IPS-20b (cell line): ENCODE measurements around the gene NXPH4.

Experiments
- H3K27ac ChIP-seq: one replicate; pipeline ENCODE4 v1.5.1; 2013; ENCODE audit warnings: low read length
- H3K27me3 ChIP-seq: 2 replicates; pipeline ENCODE4 v1.6.1; 2013; ENCODE audit warnings: mild to moderate bottlenecking, low read length, inconsistent platforms; ENCODE audit not compliant: insufficient read depth
- H3K36me3 ChIP-seq: 2 replicates; pipeline ENCODE4 v1.6.1; 2013; ENCODE audit warnings: low read depth, mild to moderate bottlenecking, inconsistent platforms, low read length, moderate library complexity; ENCODE audit not compliant: insufficient read depth
- H3K4me1 ChIP-seq: 2 replicates; pipeline ENCODE4 v1.6.1; 2013; ENCODE audit warnings: mild to moderate bottlenecking, control low read depth, inconsistent platforms, low read length, moderate library complexity; ENCODE audit not compliant: insufficient read depth
- H3K4me3 ChIP-seq: 2 replicates; pipeline ENCODE4 v1.5.1; 2013; ENCODE audit warnings: mild to moderate bottlenecking, low read length, inconsistent platforms
- H3K9ac ChIP-seq: 2 replicates; pipeline ENCODE4 v1.6.1; 2013; ENCODE audit warnings: low read depth, mild to moderate bottlenecking, inconsistent platforms, low read length, moderate library complexity
- H3K9me3 ChIP-seq: 2 replicates; pipeline ENCODE4 v1.6.1; 2013; ENCODE audit warnings: mild to moderate bottlenecking, low read depth, low read length, inconsistent platforms; ENCODE audit not compliant: insufficient read depth

Gene NXPH4

DNA sequence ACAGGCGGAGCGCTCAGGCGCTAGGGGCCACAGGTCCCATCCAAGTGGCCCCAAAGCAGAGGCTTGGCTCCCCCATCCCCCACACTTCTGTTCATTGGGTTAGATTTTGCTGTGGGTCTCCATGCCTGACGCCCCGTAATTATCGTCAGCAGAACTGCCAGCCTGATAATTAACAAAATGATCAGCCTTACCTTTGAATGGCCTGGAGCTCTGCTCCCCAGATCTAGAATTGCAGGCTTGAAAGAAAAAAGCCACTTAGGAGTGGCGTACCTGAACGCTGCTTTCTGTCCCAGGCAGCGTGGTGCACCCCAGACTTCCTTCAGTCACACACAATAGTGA, 40.5 kb upstream of the NXPH4 start:
- no peaks in the 10 kb centered on the region for H3K27me3 ChIP-seq
- peaks cover 87% of the 10 kb centered on the region for H3K36me3 ChIP-seq
- no peak overlapping the region for H3K4me3 ChIP-seq
- no peaks in the 10 kb centered on the region for H3K4me1 ChIP-seq
- no peak overlapping the region for H3K27ac ChIP-seq
- no peak overlapping the region for H3K9ac ChIP-seq
- H3K9me3 ChIP-seq: no peaks in the 10 kb centered on the region

DNA sequence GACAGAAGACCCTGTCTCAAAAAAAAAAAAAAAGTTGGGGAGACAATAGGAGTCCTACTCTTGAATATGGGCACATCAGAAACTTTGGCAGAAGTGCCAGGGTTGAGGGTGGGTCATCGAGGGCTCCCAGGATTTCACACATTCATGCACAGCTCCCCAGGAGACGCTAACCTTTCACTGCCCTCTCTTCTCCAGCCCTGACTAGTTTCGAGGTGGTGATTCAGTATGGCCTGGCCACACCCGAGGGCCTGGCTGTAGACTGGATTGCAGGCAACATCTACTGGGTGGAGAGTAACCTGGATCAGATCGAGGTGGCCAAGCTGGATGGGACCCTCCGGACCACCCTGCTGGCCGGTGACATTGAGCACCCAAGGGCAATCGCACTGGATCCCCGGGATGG, 39.7 kb upstream of the NXPH4 start:
- peaks cover 89% of the 10 kb centered on the region for H3K36me3 ChIP-seq
- no peaks in the 10 kb centered on the region for H3K9me3 ChIP-seq
- no peaks in the 10 kb centered on the region for H3K27me3 ChIP-seq
- no peak overlapping the region for H3K4me3 ChIP-seq
- H3K9ac ChIP-seq: no peak overlapping the region
- H3K27ac ChIP-seq: no peak overlapping the region
- no peaks in the 10 kb centered on the region for H3K4me1 ChIP-seq

DNA sequence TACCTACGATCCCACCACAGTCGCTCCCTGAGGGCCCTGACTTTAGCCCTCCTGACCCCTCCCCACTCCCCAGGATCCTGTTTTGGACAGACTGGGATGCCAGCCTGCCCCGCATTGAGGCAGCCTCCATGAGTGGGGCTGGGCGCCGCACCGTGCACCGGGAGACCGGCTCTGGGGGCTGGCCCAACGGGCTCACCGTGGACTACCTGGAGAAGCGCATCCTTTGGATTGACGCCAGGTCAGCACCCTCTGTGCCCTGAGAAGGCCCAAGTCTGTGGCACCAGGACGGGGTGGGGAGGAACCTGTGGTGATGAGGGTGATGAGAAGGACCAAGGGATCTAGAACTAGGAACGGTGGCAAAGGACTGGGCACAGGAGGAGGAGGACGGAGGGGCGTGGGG, 39.2 kb upstream of the NXPH4 start:
- H3K4me1 ChIP-seq: no peaks in the 10 kb centered on the region
- H3K27me3 ChIP-seq: no peaks in the 10 kb centered on the region
- H3K4me3 ChIP-seq: no peak overlapping the region
- H3K9me3 ChIP-seq: no peaks in the 10 kb centered on the region
- H3K27ac ChIP-seq: no peak overlapping the region
- H3K9ac ChIP-seq: no peak overlapping the region
- peaks cover 91% of the 10 kb centered on the region for H3K36me3 ChIP-seq

DNA sequence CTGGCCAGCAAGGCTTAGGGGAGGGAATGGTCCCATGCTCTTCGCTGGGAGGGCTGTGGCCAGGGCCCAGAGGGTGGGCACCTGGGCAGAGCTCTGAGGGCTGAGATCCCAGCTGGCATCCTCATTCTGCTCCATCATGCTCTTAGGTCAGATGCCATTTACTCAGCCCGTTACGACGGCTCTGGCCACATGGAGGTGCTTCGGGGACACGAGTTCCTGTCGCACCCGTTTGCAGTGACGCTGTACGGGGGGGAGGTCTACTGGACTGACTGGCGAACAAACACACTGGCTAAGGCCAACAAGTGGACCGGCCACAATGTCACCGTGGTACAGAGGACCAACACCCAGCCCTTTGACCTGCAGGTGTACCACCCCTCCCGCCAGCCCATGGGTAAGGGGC, 38.4 kb upstream of the NXPH4 start:
- no peak overlapping the region for H3K9ac ChIP-seq
- H3K36me3 ChIP-seq: peaks cover 85% of the 10 kb centered on the region
- H3K4me1 ChIP-seq: no peaks in the 10 kb centered on the region
- no peak overlapping the region for H3K4me3 ChIP-seq
- H3K9me3 ChIP-seq: no peaks in the 10 kb centered on the region
- H3K27ac ChIP-seq: no peak overlapping the region
- no peaks in the 10 kb centered on the region for H3K27me3 ChIP-seq

DNA sequence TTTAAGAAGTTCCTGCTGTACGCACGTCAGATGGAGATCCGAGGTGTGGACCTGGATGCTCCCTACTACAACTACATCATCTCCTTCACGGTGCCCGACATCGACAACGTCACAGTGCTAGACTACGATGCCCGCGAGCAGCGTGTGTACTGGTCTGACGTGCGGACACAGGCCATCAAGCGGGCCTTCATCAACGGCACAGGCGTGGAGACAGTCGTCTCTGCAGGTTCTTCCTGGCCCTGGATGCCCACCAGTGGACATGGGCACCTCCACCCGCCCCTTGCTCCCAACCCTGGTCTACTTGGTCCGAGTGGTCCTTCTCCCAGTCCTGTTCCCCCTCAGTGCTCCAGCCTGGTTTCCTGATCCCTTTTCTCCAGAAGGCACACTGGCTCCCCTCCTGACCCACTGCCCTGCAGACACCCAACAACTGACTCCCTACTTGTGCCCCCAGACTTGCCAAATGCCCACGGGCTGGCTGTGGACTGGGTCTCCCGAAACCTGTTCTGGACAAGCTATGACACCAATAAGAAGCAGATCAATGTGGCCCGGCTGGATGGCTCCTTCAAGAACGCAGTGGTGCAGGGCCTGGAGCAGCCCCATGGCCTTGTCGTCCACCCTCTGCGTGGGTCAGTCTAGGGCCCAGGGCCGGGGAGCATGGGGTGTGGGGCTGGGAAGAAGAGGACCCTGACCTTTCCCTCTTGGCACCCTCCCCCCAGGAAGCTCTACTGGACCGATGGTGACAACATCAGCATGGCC, 37.1 kb upstream of the NXPH4 start:
- H3K27me3 ChIP-seq: no peaks in the 10 kb centered on the region
- no peak overlapping the region for H3K27ac ChIP-seq
- H3K4me1 ChIP-seq: no peaks in the 10 kb centered on the region
- H3K36me3 ChIP-seq: peaks cover 87% of the 10 kb centered on the region
- H3K9me3 ChIP-seq: no peaks in the 10 kb centered on the region
- no peak overlapping the region for H3K9ac ChIP-seq
- H3K4me3 ChIP-seq: no peak overlapping the region

DNA sequence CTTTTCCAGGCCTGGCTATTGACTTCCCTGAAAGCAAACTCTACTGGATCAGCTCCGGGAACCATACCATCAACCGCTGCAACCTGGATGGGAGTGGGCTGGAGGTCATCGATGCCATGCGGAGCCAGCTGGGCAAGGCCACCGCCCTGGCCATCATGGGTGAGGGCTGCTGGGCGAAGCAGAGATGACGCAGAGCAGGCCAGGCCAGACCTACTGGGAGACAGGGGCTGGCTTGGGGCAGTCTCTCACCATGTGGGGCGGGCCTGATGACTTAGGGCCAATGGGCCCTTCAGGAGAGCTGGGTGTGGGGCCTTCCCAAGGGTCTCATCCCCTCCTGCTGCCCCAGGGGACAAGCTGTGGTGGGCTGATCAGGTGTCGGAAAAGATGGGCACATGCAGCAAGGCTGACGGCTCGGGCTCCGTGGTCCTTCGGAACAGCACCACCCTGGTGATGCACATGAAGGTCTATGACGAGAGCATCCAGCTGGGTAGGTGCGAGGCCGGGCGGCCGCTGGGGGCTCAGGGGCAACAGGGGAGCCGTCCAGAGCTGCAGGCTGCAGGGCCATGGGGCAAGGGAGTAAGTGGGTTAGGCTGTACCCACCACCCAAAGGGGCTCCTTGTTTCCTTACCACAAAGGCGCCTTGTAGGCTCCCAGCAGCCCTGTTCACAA, 36.1 kb upstream of the NXPH4 start:
- no peak overlapping the region for H3K9ac ChIP-seq
- H3K36me3 ChIP-seq: peaks cover 90% of the 10 kb centered on the region
- H3K27ac ChIP-seq: no peak overlapping the region
- H3K9me3 ChIP-seq: no peaks in the 10 kb centered on the region
- H3K27me3 ChIP-seq: no peaks in the 10 kb centered on the region
- H3K4me1 ChIP-seq: no peaks in the 10 kb centered on the region
- no peak overlapping the region for H3K4me3 ChIP-seq

DNA sequence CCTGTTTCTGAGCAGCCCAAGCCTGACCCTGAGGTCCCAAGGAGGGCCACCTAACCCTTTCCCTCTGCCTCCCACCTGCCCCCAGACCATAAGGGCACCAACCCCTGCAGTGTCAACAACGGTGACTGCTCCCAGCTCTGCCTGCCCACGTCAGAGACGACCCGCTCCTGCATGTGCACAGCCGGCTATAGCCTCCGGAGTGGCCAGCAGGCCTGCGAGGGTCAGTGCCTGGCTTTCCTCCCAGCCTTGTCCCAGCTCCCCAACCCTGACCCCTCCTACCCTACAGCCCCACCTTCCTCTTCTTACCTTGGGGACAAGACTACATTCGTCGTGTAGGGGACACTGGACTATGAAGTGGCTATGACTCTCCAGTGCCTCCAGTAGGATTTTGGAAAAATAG, 35.5 kb upstream of the NXPH4 start:
- H3K36me3 ChIP-seq: peaks cover 90% of the 10 kb centered on the region
- no peak overlapping the region for H3K4me3 ChIP-seq
- no peak overlapping the region for H3K27ac ChIP-seq
- no peak overlapping the region for H3K9ac ChIP-seq
- no peaks in the 10 kb centered on the region for H3K27me3 ChIP-seq
- no peaks in the 10 kb centered on the region for H3K4me1 ChIP-seq
- no peaks in the 10 kb centered on the region for H3K9me3 ChIP-seq

DNA sequence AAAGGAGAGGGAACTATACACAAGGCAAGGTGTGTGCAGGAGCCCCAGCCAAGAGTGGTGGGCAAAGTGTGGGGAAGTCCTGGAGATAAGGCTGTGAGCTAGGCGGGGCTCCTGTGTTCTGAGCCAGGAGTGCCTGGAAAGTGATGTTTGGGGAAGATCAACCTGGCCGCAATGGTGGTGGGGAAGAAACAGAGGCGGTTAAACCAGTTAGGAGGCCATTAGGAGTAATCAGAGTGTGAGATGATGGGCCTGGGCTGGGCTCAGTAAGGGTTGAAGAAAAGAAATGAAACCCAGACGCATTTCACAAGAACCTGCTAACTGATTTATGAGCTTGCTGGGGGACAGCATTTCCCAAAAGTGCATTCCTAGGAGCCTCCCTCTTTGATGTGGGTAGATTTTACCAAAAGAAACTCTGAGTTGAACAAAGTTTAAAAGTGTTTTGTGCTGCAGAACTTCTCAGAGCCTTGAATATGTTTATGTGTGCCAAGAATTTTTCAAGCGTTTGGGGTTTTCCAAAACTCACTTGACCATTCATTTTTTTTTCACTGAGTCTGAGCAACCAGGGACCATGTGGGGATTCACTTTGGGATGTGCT, 34.9 kb upstream of the NXPH4 start:
- H3K27me3 ChIP-seq: no peaks in the 10 kb centered on the region
- H3K27ac ChIP-seq: no peak overlapping the region
- no peaks in the 10 kb centered on the region for H3K4me1 ChIP-seq
- no peak overlapping the region for H3K9ac ChIP-seq
- H3K9me3 ChIP-seq: no peaks in the 10 kb centered on the region
- H3K36me3 ChIP-seq: peaks cover 90% of the 10 kb centered on the region
- no peak overlapping the region for H3K4me3 ChIP-seq

DNA sequence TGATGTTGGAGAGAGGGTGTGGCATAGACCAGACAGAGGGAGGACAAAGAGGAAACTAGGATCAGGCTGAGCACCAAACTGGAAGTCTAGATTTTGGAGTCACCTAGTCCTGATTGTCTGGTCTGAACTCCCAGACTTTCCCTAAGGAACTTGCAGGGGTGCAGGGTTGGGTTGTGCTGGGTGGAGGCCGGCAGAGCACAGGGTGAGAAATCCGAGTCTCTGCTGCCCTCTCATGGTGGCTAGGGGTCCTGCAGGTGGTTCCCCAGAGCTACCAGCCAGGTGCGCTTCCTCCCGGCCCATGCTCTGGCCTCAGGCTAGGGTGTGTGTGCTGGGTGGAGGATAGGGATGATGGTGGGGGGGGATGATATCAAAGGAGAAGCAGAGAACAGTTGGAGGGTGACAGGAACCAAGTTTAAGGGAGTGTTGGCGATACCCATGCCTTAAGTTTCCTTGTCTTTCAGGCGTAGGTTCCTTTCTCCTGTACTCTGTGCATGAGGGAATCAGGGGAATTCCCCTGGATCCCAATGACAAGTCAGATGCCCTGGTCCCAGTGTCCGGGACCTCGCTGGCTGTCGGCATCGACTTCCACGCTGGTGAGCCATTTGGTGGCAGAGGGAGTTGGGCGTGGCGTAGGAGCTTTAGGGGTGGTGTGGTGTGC, 33.5 kb upstream of the NXPH4 start:
- no peaks in the 10 kb centered on the region for H3K27me3 ChIP-seq
- no peak overlapping the region for H3K27ac ChIP-seq
- no peak overlapping the region for H3K9ac ChIP-seq
- H3K9me3 ChIP-seq: no peaks in the 10 kb centered on the region
- H3K4me3 ChIP-seq: no peak overlapping the region
- H3K4me1 ChIP-seq: no peaks in the 10 kb centered on the region
- H3K36me3 ChIP-seq: peaks cover 90% of the 10 kb centered on the region

DNA sequence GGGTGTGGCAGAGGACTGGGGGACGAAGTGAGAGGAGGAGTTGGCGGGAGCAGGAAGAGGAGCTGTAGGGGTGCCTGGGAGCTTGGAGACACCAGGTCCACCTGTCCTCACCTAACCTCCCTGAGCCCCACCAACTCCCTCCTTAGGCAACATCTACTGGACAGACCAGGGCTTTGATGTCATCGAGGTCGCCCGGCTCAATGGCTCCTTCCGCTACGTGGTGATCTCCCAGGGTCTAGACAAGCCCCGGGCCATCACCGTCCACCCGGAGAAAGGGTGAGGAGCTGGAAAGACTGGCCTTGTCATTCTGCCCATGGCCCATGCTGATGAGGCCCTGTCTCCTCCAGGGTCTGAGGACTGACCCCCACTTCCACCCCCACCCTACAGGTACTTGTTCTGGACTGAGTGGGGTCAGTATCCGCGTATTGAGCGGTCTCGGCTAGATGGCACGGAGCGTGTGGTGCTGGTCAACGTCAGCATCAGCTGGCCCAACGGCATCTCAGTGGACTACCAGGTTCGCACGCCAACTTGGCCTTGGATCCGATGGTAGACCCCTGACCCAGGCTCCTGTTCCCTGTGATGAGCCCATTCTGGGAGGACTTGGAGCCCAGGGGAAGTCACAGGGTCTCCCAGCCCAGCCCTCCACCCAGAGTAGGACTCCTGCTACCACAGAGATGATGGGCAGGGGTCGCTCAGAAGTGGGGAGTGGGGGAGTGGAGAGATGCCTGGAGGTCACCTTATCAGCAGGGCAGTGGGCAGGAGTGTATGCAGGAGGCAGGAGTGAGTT, 32.5 kb upstream of the NXPH4 start:
- Histone ChIP-seq H3K4me3 (no peak overlapping the region), H3K27ac (no peak overlapping the region), H3K36me3 (peaks cover 90% of the 10 kb centered on the region), H3K27me3 (no peaks in the 10 kb centered on the region), H3K9me3 (no peaks in the 10 kb centered on the region), H3K4me1 (no peaks in the 10 kb centered on the region), H3K9ac (no peak overlapping the region)

DNA sequence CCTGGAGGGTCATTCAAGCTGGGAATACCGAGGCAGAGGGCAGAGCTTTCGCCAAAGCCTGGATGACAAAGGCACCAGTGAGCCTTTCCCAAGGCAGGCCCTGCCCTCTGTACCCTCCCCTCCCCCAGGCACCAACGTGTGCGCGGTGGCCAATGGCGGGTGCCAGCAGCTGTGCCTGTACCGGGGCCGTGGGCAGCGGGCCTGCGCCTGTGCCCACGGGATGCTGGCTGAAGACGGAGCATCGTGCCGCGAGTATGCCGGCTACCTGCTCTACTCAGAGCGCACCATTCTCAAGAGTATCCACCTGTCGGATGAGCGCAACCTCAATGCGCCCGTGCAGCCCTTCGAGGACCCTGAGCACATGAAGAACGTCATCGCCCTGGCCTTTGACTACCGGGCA, 31.2 kb upstream of the NXPH4 start:
- H3K9ac ChIP-seq: no peak overlapping the region
- no peaks in the 10 kb centered on the region for H3K27me3 ChIP-seq
- H3K9me3 ChIP-seq: no peaks in the 10 kb centered on the region
- peaks cover 88% of the 10 kb centered on the region for H3K36me3 ChIP-seq
- no peak overlapping the region for H3K27ac ChIP-seq
- no peak overlapping the region for H3K4me3 ChIP-seq
- H3K4me1 ChIP-seq: no peaks in the 10 kb centered on the region
